Activated naive CD4-positive, alpha-beta T cell treated with anti-CD3 and anti-CD28 coated beads, Interleukin-2, amount 10 ng/mL, durations not matched to agents 7 days and 5 days (primary cell): ENCODE measurements around the gene DNAI7.

Experiments
- CTCF ChIA-PET: fragments of 350-600 bp; sonication (Branson Sonifier 250); formaldehyde crosslinking; loops from one replicate; lab custom pipeline; 2021; ENCODE audit warnings: antibody characterized with exemption; lab: Charles Lee
- DNase-seq: peaks from one replicate; pipeline ENCODE4 v3.0.0-alpha.2; 2020
- H3K27ac Mint-ChIP-seq: one replicate; pipeline ENCODE4 v1.8.0; 2021; ENCODE audit warnings: mild to moderate bottlenecking, moderate library complexity, mixed read lengths
- H3K27me3 Mint-ChIP-seq: one replicate; pipeline ENCODE4 v1.8.0; 2021; ENCODE audit warnings: mild to moderate bottlenecking, mixed read lengths
- H3K36me3 Mint-ChIP-seq: one replicate; pipeline ENCODE4 v1.8.0; 2021; ENCODE audit warnings: mixed read lengths
- H3K4me1 Mint-ChIP-seq: one replicate; pipeline ENCODE4 v1.8.0; 2021; ENCODE audit warnings: mixed read lengths
- H3K4me3 Mint-ChIP-seq: one replicate; pipeline ENCODE4 v1.8.0; 2021; ENCODE audit warnings: mild to moderate bottlenecking, moderate library complexity, mixed read lengths
- H3K9me3 Mint-ChIP-seq: one replicate; pipeline ENCODE4 v1.8.0; 2021; ENCODE audit warnings: mixed read lengths

DNAI7 gene

GRCh38 chr12:25071366-25071765 lies 123.6 kb downstream of the DNAI7 start:
- H3K36me3 Mint-ChIP-seq = peaks cover 73% of the 10 kb centered on the region
- H3K27me3 Mint-ChIP-seq = no peaks in the 10 kb centered on the region
- CTCF ChIA-PET = interaction anchor here (0.5 to 0.9 kb wide), 2 partner anchors 9 to 79 kb away, joined by 3 read pairs; no protein-coding TSS in a partner anchor
- H3K4me3 Mint-ChIP-seq = no peak overlapping the region
- peaks cover 28% of the 10 kb centered on the region for H3K4me1 Mint-ChIP-seq
- DNase-seq = no peak
- no peaks in the 10 kb centered on the region for H3K9me3 Mint-ChIP-seq
- H3K27ac Mint-ChIP-seq = no peak overlapping the region

- Mint-ChIP-seq H3K4me1 (peaks cover 31% of the 10 kb centered on the region), H3K4me3 (no peak overlapping the region), H3K36me3 (peaks cover 81% of the 10 kb centered on the region), H3K9me3 (no peaks in the 10 kb centered on the region), H3K27ac (no peak overlapping the region), H3K27me3 (no peaks in the 10 kb centered on the region)
- CTCF ChIA-PET = no interaction called here
- no peak for DNase-seq
Measured at GRCh38 chr12:25069224-25069623, 125.7 kb downstream of the DNAI7 start.

GRCh38 chr12:25065035-25065434 lies 129.9 kb downstream of the DNAI7 start:
- no peak for DNase-seq
- peaks cover 39% of the 10 kb centered on the region for H3K4me1 Mint-ChIP-seq
- no peak overlapping the region for H3K27ac Mint-ChIP-seq
- no peaks in the 10 kb centered on the region for H3K9me3 Mint-ChIP-seq
- H3K4me3 Mint-ChIP-seq = no peak overlapping the region
- CTCF ChIA-PET = no interaction called here
- peaks cover 71% of the 10 kb centered on the region for H3K36me3 Mint-ChIP-seq
- no peaks in the 10 kb centered on the region for H3K27me3 Mint-ChIP-seq

- no peaks in the 10 kb centered on the region for H3K27me3 Mint-ChIP-seq
- CTCF ChIA-PET = interaction anchor here (0.6 kb wide), 1 partner anchor 57 kb away, joined by 4 read pairs; no protein-coding TSS in a partner anchor
- no peak for DNase-seq
- peaks cover 33% of the 10 kb centered on the region for H3K4me1 Mint-ChIP-seq
- H3K27ac Mint-ChIP-seq = no peak overlapping the region
- peaks cover 63% of the 10 kb centered on the region for H3K36me3 Mint-ChIP-seq
- no peaks in the 10 kb centered on the region for H3K9me3 Mint-ChIP-seq
- H3K4me3 Mint-ChIP-seq = no peak overlapping the region
Measured at GRCh38 chr12:25063873-25064628, 130.9 kb downstream of the DNAI7 start.

- Mint-ChIP-seq H3K9me3 (no peaks in the 10 kb centered on the region), H3K27ac (no peak overlapping the region), H3K27me3 (no peaks in the 10 kb centered on the region), H3K36me3 (peaks cover 25% of the 10 kb centered on the region), H3K4me1 (peaks cover 48% of the 10 kb centered on the region), H3K4me3 (no peak overlapping the region)
- DNase-seq = no peak
- CTCF ChIA-PET = no interaction called here
Measured at GRCh38 chr12:25058658-25059058, 136.3 kb downstream of the DNAI7 start.
